Measurements from ENCODE around the gene UMAD1.

- TF ChIP-seq USF2 (IDR thresholded peaks at IDR 0.05; ENCODE audit: low read depth, low read length) (no peak), CTCF (conservative IDR thresholded peaks at IDR 0.05; ENCODE audit: low read depth, low read length) (no peak), RAD21 (IDR thresholded peaks at IDR 0.05; ENCODE audit: low read length) (no peak), BHLHE40 (IDR thresholded peaks at IDR 0.05; ENCODE audit: low read depth, low read length) (no peak), RFX5 (IDR thresholded peaks at IDR 0.05; ENCODE audit: low read depth, low read length) (no peak), CEBPB (IDR thresholded peaks at IDR 0.05; ENCODE audit: low read depth, low read length) (no peak), ELK1 (IDR thresholded peaks at IDR 0.05; ENCODE audit: borderline replicate concordance, low read depth, low read length) (no peak), POLR2A (IDR thresholded peaks at IDR 0.05; ENCODE audit: low read depth, low read length) (no peak), MXI1 (IDR thresholded peaks at IDR 0.05; ENCODE audit: borderline replicate concordance, low read depth, low read length) (no peak)
Measured at GRCh38 chr7:7793921-7794320, 153.4 kb downstream of the UMAD1 start.
